Hematopoietic multipotent progenitor cell treated with erythropoietin and hydrocortisone succinate and interleukin-3 and kit ligand, for 15 days (in vitro differentiated cells): Measurements from ENCODE around the gene PRDX5.

Experiments
- DNase-seq: peaks from one replicate; pipeline ENCODE4 v3.0.0-alpha.2; 2015; ENCODE audit warnings: low spot score

Gene PRDX5

DNA sequence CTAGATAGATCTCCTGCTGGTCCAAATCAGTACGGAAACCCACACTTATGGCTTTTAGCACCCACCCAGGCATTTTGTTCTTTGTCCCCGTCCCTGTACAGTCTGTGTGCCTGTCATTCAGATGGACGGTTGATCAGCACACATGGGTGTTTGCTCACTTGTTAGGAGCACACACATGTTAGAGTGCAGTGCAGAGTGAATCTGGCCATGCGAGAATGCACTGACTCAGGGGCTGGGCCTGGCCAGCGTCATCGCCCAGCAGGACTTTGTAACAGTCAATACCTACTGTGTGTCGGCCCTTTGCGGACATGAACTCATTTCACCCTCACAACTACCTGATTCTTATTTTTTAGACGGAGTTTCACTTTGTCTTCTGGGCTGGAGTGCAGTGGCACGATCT lies 44.4 kb downstream of the PRDX5 start:
- no peak for DNase-seq

DNA sequence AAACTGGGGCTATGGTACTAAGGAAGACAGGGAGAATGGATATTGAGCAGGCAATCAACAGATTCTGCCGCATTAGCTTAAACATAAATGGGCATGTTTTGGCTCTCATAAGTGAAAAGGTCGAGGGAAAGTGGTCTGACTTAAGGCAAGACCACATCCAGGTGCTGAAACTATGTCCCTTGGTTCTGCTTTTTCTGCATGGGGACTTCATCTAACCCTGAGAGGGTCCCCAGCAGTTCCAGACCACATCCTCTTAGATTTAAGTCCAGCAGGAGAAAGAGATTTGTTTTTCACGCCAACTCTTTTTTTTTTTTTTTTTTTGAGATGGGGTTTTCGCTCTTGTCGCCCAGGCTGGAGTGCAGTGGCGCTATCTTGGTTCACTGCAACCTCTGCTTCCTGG lies 46.5 kb downstream of the PRDX5 start:
- DNase-seq: no peak

GRCh38 chr11:64364911-64365310 lies 47.0 kb downstream of the PRDX5 start:
- DNase-seq: no peak

DNA sequence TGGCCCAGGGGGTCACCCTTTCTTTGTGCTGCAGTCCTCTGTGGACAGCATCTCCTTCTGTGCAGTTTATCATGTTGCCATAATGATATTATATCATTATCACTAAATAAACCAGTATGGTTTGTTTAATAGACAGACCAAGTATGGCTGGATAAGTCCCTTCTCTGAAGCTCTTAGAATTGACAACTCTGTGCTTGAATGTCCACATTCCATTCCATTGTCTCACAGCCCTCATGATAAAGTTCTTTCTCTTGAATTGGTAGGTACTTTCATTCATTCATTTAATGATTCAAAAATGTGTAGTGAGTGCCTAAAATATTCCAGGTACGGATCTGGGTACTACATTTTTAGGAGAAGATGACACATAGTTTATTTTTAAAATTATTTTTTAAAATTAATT lies 48.8 kb downstream of the PRDX5 start:
- no peak for DNase-seq

DNA sequence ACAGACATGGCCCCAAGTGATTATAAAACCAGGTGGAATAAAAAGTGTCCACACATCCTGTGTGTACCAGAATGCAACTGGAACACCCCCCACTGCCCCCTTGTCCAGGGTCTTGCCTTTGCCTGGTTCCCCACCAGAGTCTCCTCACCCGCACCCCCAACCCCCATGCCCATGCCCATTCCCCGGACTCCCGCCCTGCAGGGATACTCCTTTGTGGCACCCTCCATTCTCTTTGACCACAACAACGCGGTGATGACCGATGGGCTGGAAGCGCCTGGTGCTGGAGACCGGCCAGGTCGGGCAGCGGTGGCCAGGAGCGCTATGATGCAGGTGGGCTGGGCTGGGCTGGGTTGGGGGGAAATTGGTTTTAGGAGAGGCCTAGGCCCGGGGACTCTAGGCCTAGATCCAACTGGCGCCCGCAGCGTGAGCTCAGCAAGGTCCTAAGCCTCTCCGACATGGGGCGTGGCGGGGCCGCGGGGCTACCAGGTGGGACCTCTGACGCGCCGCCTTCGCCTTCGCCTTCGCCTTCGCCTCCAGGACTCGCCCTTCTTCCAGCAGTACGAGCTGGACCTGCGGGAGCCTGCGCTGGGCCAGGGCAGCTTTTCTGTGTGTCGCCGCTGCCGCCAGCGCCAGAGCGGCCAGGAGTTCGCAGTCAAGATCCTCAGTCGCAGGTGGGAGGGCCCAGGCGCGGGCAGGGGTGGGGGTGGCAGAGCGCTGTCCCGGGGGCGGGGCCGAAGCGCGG lies 50.2 kb downstream of the PRDX5 start:
- DNase-seq: no peak

DNA sequence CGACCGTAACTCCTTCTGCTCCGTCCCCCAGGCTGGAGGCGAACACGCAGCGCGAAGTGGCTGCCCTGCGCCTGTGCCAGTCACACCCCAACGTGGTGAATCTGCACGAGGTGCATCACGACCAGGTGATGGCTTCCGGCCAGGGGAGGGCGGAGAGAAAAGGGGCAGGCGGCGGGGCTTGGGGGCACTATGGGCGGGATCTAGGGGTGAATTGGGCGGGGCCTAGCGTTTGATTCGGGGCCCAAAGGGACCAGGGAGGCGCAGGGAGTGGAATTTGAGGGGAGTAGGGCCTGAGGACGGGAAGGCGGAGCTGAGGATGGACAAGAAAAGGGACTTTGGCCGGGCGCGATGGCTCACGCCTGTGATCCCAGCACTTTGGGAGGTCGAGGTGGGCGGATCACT lies 50.8 kb downstream of the PRDX5 start:
- DNase-seq: no peak

DNA sequence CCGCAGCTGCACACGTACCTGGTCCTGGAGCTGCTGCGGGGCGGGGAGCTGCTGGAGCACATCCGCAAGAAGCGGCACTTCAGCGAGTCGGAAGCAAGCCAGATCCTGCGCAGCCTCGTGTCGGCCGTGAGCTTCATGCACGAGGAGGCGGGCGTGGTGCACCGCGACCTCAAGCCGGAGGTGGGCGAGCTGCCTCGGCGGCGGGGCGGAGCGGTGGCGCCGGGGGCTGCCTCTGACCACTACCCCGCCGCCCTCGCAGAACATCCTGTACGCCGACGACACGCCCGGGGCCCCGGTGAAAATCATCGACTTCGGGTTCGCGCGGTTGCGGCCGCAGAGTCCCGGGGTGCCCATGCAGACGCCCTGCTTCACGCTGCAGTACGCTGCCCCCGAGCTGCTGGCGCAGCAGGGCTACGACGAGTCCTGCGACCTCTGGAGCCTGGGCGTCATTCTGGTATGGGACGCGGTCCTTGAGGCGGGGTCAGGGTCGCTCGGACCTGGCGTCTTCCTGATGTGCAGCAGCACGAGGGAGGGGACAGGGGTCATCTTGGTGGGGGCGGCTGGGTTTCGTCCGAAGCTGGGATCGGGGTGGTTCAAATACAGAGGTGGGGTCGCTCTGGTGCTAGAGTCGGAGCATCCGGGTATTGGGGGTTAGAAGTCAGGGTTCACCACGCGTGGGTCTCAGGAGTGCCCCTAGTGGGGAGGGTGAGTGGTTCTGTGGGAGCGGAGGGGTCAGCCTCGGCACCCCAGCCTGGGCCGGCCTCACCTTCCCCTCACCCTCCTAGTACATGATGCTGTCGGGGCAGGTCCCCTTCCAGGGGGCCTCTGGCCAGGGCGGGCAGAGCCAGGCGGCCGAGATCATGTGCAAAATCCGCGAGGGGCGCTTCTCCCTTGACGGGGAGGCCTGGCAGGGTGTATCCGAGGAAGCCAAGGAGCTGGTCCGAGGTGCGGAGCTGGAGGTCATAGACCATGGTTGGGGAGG lies 51.8 kb downstream of the PRDX5 start:
- DNase-seq: no peak

DNA sequence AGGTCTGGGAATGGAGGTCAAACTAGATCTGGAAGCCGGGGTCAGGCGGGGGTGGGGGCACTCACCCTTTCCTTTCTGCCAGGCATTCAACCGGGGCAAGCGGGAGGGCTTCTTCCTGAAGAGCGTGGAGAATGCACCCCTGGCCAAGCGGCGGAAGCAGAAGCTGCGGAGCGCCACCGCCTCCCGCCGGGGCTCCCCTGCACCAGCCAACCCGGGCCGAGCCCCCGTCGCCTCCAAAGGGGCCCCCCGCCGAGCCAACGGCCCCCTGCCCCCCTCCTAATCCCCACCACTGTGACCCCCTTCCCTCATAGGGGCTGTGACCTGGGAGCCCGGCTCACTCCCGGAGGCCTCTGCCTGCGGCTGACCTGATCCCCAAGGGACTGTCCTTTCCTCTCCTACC lies 53.3 kb downstream of the PRDX5 start:
- DNase-seq: no peak
